Measurements from ENCODE around the gene ROS1.

Gene ROS1

GRCh38 chr6:117440706-117441525 lies 15.2 kb upstream of the ROS1 start:
- H3K4me3 ChIP-seq (ENCODE audit: insufficient read length, low read depth) = no peak overlapping the region
- TF ChIP-seq SUZ12 (IDR thresholded peaks at IDR 0.05; ENCODE audit: extremely low read depth, insufficient read depth, insufficient read length) (no peak), YY1 (IDR thresholded peaks at IDR 0.05; ENCODE audit: insufficient read depth, insufficient read length) (no peak), ZNF274 (IDR thresholded peaks at IDR 0.05; ENCODE audit: low read depth, low read length) (no peak)
- H3K36me3 ChIP-seq (ENCODE audit: insufficient read depth, insufficient read length, low read length) = no peaks in the 10 kb centered on the region
- no peak for DNase-seq (ENCODE audit: low read depth, low spot score)
- no peaks in the 10 kb centered on the region for H3K4me1 ChIP-seq (ENCODE audit: insufficient read depth, insufficient read length)
- no peaks in the 10 kb centered on the region for H3K27me3 ChIP-seq (ENCODE audit: insufficient read depth, insufficient read length)
- H3K9me3 ChIP-seq (ENCODE audit: insufficient read depth, low read length) = no peaks in the 10 kb centered on the region
- no peak overlapping the region for H3K9ac ChIP-seq (ENCODE audit: insufficient read length, low read depth)

- no peak for DNase-seq (ENCODE audit: low read depth, low spot score)
- no peaks in the 10 kb centered on the region for H3K4me1 ChIP-seq (ENCODE audit: insufficient read depth, insufficient read length)
- H3K27me3 ChIP-seq (ENCODE audit: insufficient read depth, insufficient read length) = no peaks in the 10 kb centered on the region
- H3K4me3 ChIP-seq (ENCODE audit: insufficient read length, low read depth) = no peak overlapping the region
- no peaks in the 10 kb centered on the region for H3K36me3 ChIP-seq (ENCODE audit: insufficient read depth, insufficient read length, low read length)
- H3K9ac ChIP-seq (ENCODE audit: insufficient read length, low read depth) = no peak overlapping the region
- TF ChIP-seq SUZ12 (IDR thresholded peaks at IDR 0.05; ENCODE audit: extremely low read depth, insufficient read depth, insufficient read length) (no peak), YY1 (IDR thresholded peaks at IDR 0.05; ENCODE audit: insufficient read depth, insufficient read length) (no peak), ZNF274 (IDR thresholded peaks at IDR 0.05; ENCODE audit: low read depth, low read length) (no peak)
- H3K9me3 ChIP-seq (ENCODE audit: insufficient read depth, low read length) = no peaks in the 10 kb centered on the region
Observed at GRCh38 chr6:117432273-117432672, 6.5 kb upstream of the ROS1 start.

- Histone ChIP-seq H3K9ac (ENCODE audit: insufficient read length, low read depth) (no peak overlapping the region), H3K4me3 (ENCODE audit: insufficient read length, low read depth) (no peak overlapping the region), H3K9me3 (ENCODE audit: insufficient read depth, low read length) (no peaks in the 10 kb centered on the region), H3K4me1 (ENCODE audit: insufficient read depth, insufficient read length) (no peaks in the 10 kb centered on the region), H3K27me3 (ENCODE audit: insufficient read depth, insufficient read length) (no peaks in the 10 kb centered on the region), H3K36me3 (ENCODE audit: insufficient read depth, insufficient read length, low read length) (no peaks in the 10 kb centered on the region)
- TF ChIP-seq YY1 (IDR thresholded peaks at IDR 0.05; ENCODE audit: insufficient read depth, insufficient read length) (no peak), ZNF274 (IDR thresholded peaks at IDR 0.05; ENCODE audit: low read depth, low read length) (no peak)
- no peak for DNase-seq (ENCODE audit: low read depth, low spot score)
Observed at GRCh38 chr6:117423754-117424153, 2.0 kb downstream of the ROS1 start.

- H3K9ac ChIP-seq (ENCODE audit: insufficient read length, low read depth) = no peak overlapping the region
- no peaks in the 10 kb centered on the region for H3K4me1 ChIP-seq (ENCODE audit: insufficient read depth, insufficient read length)
- no peak overlapping the region for H3K4me3 ChIP-seq (ENCODE audit: insufficient read length, low read depth)
- no peak for DNase-seq (ENCODE audit: low read depth, low spot score)
- no peaks in the 10 kb centered on the region for H3K27me3 ChIP-seq (ENCODE audit: insufficient read depth, insufficient read length)
- no peaks in the 10 kb centered on the region for H3K9me3 ChIP-seq (ENCODE audit: insufficient read depth, low read length)
- TF ChIP-seq YY1 (IDR thresholded peaks at IDR 0.05; ENCODE audit: insufficient read depth, insufficient read length) (no peak), ZNF274 (IDR thresholded peaks at IDR 0.05; ENCODE audit: low read depth, low read length) (no peak)
- H3K36me3 ChIP-seq (ENCODE audit: insufficient read depth, insufficient read length, low read length) = no peaks in the 10 kb centered on the region
Observed at GRCh38 chr6:117418320-117418719, 7.4 kb downstream of the ROS1 start.

- Histone ChIP-seq H3K9me3 (ENCODE audit: insufficient read depth, low read length) (no peaks in the 10 kb centered on the region), H3K36me3 (ENCODE audit: insufficient read depth, insufficient read length, low read length) (no peaks in the 10 kb centered on the region), H3K27me3 (ENCODE audit: insufficient read depth, insufficient read length) (no peaks in the 10 kb centered on the region), H3K4me3 (ENCODE audit: insufficient read length, low read depth) (no peak overlapping the region), H3K9ac (ENCODE audit: insufficient read length, low read depth) (no peak overlapping the region), H3K4me1 (ENCODE audit: insufficient read depth, insufficient read length) (no peaks in the 10 kb centered on the region)
- no peak for DNase-seq (ENCODE audit: low read depth, low spot score)
- TF ChIP-seq SUZ12 (IDR thresholded peaks at IDR 0.05; ENCODE audit: extremely low read depth, insufficient read depth, insufficient read length) (no peak), YY1 (IDR thresholded peaks at IDR 0.05; ENCODE audit: insufficient read depth, insufficient read length) (no peak), ZNF274 (IDR thresholded peaks at IDR 0.05; ENCODE audit: low read depth, low read length) (no peak)
Observed at GRCh38 chr6:117417851-117418250, 7.9 kb downstream of the ROS1 start.

GRCh38 chr6:117414770-117415169 lies 11.0 kb downstream of the ROS1 start:
- Histone ChIP-seq H3K36me3 (ENCODE audit: insufficient read depth, insufficient read length, low read length) (no peaks in the 10 kb centered on the region), H3K27me3 (ENCODE audit: insufficient read depth, insufficient read length) (no peaks in the 10 kb centered on the region), H3K4me3 (ENCODE audit: insufficient read length, low read depth) (no peak overlapping the region), H3K4me1 (ENCODE audit: insufficient read depth, insufficient read length) (no peaks in the 10 kb centered on the region), H3K9me3 (ENCODE audit: insufficient read depth, low read length) (no peaks in the 10 kb centered on the region), H3K9ac (ENCODE audit: insufficient read length, low read depth) (no peak overlapping the region)
- no peak for DNase-seq (ENCODE audit: low read depth, low spot score)
- TF ChIP-seq SUZ12 (IDR thresholded peaks at IDR 0.05; ENCODE audit: extremely low read depth, insufficient read depth, insufficient read length) (no peak), YY1 (IDR thresholded peaks at IDR 0.05; ENCODE audit: insufficient read depth, insufficient read length) (no peak), ZNF274 (IDR thresholded peaks at IDR 0.05; ENCODE audit: low read depth, low read length) (no peak)

- Histone ChIP-seq H3K9ac (ENCODE audit: insufficient read length, low read depth) (no peak overlapping the region), H3K4me3 (ENCODE audit: insufficient read length, low read depth) (no peak overlapping the region), H3K27me3 (ENCODE audit: insufficient read depth, insufficient read length) (no peaks in the 10 kb centered on the region), H3K36me3 (ENCODE audit: insufficient read depth, insufficient read length, low read length) (no peaks in the 10 kb centered on the region), H3K4me1 (ENCODE audit: insufficient read depth, insufficient read length) (no peaks in the 10 kb centered on the region), H3K9me3 (ENCODE audit: insufficient read depth, low read length) (no peaks in the 10 kb centered on the region)
- DNase-seq (ENCODE audit: low read depth, low spot score) = no peak
- TF ChIP-seq YY1 (IDR thresholded peaks at IDR 0.05; ENCODE audit: insufficient read depth, insufficient read length) (no peak), SUZ12 (IDR thresholded peaks at IDR 0.05; ENCODE audit: extremely low read depth, insufficient read depth, insufficient read length) (no peak)
Observed at GRCh38 chr6:117411474-117411873, 14.3 kb downstream of the ROS1 start.

Measured in NT2/D1 (cell line).